RKO (cell line): Measurements from ENCODE around the gene PLEKHA7.
"Not testable (repeated sequence)": the region's sequence is repeated elsewhere in the genome, so short reads cannot be mapped to it uniquely, and the experiment has no call there.

ENCODE experiments used
- DNase-seq: peaks from one replicate; pipeline ENCODE4 v3.0.0-alpha.2; 2016; ENCODE audit warnings: low spot score

Gene PLEKHA7

DNA sequence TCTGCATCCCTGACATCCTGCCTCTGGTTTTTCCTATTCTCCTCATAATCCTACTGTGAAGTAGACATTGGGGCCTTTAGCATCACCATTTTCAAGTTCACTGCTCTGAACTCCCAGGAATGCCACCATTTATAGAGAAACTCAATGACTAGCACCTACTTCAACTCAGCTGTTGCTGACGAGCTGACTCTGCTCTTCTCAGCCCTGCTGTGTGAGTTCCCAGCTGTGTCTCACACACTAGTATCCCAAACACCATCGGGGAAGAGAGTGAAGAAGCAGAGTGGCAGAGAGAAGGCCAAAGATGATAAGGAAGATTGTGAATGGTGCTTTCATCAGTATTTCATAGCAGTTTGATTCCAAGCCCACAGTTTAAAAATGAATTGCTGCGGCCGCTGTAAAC is 71.9 kb downstream of the PLEKHA7 start:
- no peak for DNase-seq

DNA sequence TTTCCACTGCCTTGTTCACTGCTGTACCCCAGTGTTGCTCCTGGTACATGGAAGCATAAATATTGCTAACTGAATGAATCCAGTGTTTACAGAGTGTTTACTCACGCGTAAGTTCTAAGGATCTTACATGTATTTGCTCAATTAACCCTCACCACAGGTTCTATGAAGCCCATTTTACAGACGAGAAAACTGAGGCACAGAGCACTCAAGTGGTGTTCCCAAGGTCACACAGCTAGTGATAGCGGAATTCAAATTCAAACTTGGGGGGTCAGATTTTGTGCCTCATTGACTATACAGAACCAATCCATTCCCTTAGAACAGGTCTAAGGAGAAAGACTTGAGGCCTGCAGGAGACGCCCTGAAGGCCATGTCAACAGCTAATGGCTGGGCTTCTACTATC is 72.3 kb downstream of the PLEKHA7 start:
- no peak for DNase-seq

DNA sequence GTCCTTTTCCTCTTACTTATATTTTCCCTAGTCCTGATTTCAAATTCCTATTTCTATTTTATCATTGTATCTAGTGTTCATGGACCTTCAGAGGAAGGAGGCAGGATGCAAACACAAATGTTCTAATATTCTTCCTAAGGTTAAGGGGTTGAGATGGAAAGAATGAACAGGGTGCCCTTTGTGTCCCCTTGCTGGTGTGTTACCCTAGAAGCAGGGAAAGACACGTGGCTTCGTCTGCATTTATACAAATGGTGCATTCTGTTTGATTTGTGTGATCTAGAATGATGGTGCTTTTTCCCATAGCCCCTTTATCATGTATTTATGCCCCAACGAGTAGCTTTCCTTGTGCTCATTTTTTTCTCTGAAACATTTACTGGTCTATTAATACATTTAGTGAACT is 76.2 kb downstream of the PLEKHA7 start:
- no peak for DNase-seq

DNA sequence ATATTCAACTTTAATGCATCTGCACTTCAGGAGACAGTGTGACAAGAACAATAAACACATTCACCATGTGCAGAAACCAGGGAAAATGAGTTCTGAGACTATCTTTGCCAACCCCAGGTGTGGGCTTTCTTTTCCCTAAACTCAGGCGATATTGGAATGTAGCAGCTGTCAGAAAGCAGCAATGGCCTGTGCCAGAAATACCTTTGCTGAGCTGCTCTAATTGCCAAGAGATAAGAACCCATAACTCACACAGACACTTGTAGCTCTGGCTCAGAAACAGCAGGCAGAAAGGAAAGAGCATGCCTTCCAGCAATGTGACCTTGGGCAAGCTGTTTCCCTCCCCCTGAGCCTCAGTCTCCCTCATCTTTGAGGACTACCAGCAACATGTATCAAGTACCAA is 77.6 kb downstream of the PLEKHA7 start:
- no peak for DNase-seq

DNA sequence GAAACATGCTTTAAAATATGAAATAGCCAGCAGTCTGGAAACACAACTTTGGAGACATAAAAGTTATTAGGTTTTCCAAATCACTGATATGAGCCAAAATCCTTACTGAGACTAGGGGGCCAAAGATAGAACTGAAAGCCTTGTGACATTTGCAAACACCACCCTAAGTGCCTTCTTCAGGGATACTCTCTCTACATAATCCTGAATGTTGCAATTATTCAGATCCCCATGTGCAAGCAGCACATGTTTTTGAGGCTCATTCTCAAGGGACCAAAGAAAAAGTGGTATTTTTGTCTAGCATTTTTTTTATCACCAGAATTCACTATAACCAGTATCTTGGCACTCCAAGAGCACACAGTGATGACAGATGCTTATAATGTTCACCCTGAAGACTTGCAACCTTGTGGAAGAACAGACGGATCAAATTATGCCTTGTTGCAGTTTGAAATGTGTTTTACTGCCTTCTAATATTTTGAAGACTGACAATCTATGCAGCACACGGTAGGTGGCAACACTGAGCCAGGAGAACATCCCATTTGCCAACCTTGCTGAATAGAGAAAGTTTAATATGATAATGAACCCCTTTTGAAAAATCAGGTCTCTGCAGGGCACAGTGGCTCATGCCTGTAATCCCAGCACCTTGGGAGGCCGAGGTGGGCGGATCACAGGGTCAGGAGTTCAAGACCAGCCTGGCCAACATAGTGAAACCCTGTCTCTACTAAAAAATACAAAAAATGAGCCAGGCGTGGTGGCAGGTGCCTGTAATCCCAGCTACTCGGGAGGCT is 78.5 kb downstream of the PLEKHA7 start:
- peak; percentile 50 for DNase-seq

DNA sequence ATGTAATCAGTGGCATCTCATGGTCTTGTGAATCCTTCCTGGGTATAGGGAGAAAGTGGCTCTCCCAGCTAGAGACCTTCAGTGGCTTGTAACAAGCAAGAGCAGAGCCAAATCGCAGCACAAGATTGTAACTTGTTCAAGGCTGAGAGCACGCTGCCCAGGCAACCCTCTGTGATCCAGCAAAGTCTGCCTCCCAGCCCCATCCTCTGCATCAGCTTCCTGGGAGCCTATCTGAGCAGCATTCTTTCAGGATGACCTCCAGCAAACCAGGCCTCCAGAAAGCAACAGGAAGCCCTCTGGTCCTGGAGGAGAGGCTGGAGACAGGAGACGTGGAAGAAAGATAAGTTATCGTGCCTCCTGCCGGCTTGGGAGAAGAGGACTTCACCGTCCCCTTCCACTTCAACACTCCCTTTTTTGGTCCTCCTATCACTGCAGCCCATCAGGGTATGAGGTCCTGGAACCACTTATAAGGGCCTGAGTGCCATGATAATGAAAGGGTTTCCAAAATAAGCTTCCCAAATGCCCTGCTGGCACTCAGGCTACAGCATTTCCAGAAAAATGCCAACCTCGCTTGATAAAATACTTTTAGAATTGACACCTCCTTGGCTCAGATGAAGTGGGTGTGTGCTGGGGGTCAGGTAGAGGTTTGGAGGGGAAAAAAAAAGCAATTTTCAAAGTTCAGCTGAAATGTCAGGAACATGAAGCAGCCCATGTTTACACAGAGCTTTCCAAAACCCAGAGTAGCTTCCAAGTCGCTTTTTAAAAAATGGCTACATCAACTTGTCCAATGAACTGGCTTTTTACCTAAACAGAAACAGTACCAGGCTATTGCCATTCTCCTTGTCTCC is 80.2 kb downstream of the PLEKHA7 start:
- no peak for DNase-seq

DNA sequence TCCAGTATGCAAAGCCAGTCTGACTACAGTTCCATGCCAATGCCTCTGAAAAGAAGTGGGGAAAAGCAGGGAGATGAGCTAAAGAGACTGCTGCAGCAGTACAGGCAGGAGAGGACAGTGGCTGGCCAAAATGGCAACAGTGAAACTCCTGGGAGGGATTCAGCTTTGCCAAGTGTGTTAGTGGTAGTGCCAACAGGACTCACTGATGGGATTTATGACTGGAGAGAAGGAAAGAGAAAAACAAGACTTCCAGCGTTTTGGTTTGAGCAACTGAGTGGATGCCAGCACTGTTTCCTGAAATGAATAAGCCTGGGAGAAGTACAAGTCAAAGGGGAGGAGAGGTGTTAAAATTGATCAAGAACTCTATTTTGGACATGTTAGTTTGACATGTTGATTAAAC is 80.9 kb downstream of the PLEKHA7 start:
- no peak for DNase-seq

DNA sequence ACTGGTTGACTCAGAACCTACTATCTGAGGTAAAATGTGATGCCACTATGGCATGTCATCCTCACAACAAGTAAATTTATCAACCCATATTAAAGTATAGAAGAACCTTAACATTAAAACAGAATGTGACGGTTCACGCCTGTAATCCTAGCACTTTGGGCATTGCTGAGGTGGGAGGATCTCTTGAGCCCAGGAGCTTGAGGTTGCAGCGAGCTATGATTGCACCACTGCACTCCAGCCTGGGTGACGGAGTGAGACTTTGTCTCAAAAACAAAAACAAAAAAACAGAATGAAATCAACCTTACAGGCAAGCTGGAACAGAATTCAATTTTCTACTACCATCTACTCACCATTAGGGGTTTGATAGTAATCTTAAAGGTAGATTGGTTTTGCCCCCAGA is 86.2 kb downstream of the PLEKHA7 start:
- no peak for DNase-seq

DNA sequence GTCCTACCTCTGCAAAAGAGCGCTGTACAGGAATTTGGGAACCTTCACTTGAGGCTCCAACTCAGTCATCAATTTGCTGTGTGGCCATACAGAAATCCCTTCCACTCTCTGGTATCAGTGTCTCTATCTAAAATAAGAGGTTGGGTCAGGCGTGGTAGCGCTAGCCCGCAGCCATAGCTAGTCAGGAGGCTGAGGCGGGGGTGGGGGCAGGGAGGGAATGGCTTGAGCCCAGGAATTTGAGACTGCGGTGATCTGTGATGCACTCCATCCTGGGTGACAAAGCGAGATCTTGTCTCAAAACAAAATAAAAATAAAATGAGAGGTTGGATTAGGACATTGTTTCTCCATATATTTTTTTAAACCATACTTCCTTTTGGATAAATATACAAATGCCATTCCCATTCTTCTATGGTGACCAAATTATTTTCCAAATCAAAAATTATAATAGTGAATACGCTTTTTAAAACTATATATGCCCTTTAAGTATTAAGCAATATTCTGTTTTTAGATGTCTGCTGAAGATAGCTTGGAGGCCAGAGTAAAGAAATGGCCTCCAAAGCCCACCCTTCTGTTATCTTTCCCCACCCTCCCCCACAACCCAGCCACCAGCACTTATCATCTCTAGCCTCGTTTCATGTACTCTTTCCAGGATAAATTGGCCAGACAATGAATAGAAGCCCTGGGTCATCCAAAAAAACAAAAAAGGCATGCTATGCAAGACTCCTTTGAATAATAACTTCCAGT is 87.2 kb downstream of the PLEKHA7 start:
- no peak for DNase-seq

DNA sequence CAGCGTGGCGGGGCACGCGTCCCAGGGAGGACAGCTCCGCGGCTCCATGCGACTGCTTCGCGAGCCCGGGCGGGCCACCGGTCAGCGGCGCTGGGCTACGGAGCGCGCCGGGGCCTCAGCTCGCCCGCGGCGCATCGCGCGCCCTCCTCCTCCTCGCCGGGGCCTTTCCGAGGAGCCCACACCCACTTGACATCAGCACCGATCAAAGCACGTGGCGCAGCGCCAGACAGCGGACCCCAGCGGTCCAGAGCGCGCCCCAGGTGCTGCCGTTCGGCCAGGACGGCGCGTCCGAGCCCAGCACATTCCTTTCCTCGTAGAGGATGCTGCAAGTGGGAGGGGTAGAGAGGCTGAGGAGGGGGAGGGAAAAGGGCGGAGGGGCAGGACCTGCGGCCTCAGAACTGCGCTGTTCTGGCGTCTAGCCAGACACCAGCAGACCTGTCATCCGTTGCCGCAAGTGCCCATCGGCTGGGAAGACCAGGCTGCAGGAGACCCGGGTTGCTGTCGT is 88.6 kb downstream of the PLEKHA7 start:
- no peak for DNase-seq

DNA sequence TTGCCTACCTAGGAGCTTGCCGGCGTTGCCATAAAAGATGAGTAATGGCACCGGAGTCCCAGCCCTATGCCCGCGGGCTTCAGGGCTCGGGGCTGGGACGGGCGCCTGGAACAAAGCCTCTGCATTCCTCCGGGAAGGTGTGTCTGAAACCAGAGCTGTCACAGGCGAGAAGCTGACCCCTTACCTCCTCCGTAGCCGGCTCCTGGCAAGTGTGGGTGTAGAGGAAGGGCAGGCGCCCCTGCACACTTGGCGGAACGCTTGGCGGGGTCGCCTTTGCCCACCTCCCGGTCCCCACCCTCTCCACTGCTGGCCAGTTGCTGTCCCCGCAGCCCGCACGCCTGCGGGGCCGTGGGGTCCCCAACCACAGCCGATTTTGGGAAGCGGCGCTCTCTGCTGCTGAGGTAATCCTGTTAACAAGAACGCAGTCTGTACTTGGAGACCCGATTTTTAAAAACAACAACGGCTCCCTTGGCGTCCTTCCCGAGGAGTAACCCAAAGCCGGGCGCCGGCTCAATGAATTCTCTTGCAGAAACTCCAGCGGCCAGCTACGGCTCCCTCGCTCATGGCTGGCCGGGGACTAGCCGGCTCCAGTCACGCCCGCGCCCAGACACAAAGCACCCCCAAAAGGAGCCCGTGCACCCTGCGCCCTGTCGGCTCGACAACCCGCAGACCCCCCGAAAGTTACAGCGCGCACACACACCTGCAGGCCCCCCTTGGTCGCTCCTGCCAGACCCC is 89.2 kb downstream of the PLEKHA7 start:
- DNase-seq = no peak

DNA sequence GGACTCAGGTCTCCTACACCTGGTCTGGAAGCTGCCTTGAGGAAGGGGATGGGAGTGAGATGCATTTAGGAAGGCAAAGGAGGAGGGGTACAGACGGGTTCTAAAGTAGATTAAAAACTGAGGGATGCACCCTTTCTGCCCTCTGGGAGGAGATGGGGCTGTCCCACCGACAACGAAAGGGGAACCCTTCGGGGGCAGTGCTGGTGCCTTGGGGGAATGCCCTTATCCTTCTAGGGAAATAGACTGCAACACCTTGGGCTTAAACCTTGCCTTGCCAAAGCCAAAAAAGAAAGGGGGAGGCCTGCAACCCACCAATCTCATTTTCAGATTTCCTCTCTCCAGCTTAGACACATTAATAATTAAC is 89.8 kb downstream of the PLEKHA7 start:
- DNase-seq = no peak

DNA sequence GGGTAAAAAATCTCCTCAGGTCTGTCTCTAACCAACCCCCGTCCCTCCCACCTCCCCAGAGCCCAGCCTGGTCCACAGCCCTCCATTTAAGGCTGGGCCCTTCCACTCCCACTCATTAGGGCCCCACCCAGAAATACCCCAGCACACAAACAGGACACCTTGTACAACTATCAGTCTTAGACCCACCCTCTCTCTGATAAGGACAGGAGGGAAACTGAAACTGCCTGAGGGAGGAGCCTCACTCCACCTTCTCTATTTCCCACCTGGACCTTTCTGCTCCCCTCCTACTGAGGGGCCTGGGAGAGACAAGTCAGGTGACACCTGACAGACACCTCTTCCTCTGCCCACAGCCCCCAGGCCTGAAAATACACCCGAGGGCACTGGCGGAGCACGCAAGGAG is 90.2 kb downstream of the PLEKHA7 start:
- DNase-seq = no peak

DNA sequence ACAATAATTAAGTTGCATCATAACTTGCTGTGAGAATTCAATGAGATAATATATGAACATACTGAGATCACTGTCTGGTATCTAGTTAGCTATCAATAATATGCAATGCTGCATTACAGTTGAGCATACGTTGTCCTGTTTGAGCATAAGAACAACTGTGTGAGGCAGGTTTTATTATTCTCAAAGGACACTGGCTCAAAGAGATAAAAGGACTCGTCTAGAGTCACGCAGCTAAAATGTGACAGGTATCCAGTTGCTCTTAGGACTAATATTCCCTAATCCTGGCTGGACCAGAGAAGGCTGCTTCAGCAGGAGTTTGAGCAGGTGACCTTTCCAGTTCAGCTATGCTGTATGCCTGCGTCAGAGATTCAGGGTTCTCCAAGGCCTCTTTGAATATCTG is 92.5 kb downstream of the PLEKHA7 start:
- no peak for DNase-seq

DNA sequence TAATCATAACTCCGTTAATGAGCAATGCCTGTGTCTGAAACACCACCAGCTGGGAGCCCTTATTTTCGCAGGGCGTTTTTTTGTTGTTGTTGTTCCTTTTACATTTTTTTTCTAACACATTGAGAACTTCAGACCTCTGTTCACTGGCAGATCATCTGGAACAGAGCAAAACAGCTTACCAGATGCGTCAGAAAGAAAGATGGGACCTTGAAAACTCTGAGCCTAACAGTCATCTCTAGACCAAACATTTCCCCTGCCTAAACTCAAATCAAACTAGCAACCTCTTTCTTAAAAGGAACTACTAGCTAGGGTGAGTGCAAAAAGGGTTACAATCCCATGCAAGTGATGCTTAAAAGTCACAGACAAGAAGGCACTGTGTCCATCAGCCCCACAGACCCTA is 93.2 kb downstream of the PLEKHA7 start:
- DNase-seq = no peak

DNA sequence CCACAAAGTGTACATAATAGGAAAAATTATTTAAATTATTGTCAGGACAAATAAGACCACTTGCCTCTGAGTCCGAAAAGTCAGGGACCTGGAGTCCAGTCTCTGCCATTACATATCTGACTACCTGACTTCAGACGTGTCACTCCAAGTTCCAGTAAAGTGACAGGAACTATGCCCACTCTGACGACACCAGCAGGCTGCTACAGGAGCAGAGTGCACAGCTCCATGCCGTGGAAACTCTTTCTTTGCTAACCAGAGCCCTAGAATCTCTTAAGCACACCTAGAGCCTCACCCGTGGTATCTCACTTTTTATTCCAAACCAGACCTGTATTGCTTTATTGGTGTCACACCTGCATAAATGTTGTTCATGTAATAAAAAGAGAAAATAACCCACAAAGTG is 93.7 kb downstream of the PLEKHA7 start:
- DNase-seq = no peak

DNA sequence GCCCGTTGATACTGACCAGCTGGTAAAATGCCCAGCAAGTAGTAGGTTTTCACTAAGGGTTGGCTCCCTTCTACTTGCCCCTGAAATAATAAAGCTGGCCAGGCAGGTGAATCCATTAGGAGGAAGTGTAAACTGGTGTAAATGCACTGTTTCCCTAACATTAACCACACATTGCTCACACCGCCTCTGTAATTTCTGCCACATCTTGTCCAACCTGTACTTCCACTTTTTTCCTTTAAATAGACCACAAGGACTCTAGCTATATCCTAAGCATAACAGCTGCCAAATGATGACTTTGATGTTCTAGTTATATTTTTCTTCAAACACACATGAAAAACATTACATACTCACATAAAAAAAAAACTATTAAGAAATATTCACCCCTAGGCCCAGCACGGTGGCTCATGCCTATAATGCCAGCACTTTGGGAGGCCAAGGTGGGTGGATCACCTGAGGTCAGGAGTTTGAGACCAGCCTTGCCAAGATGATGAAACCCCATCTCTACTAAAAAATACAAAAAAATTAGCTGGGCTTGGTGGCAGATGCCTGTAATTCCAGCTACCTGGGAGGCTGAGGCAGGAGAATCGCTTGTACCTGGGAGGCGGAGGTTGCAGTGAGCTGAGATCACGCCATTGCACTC is 95.6 kb downstream of the PLEKHA7 start:
- DNase-seq = not testable (repeated sequence)

DNA sequence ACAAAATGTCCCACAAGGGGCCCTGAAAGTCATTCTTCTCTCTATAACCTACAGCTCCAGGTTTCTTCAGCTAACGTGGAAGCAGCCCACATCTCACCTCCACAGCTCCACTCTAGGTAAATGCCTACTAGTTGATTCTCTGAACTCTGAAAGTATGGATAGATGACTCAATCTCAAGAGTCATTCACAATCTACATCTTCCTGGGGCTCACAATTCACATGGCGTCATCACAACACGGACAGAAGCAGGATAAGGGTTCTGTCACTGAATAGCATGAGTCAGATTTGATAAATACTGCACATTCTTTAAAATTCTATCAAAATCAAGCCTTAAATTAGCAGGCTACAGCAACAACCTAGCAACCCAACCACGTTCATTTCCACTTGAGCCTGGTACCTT is 96.3 kb downstream of the PLEKHA7 start:
- DNase-seq = no peak

DNA sequence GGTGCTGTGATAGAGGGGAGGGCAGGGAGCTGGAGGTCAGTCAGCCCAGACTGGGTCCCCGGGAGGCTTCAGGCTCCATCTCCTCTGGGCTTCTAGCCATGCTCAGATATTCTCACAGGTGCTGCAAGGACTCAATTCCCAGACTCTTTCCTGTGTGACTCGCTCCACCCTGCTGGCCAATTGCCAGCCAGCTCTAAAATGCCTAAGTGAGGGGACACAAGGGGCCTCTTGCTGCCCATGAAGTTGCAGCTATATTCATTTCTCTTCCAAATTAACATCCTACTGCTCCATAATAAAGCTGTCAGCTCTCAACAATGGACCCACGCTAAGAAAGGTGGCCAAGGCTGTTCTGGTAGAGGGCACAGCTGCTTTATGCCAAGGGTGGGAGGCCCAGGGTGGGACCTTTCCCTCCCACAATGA is 101.5 kb downstream of the PLEKHA7 start:
- DNase-seq = no peak

DNA sequence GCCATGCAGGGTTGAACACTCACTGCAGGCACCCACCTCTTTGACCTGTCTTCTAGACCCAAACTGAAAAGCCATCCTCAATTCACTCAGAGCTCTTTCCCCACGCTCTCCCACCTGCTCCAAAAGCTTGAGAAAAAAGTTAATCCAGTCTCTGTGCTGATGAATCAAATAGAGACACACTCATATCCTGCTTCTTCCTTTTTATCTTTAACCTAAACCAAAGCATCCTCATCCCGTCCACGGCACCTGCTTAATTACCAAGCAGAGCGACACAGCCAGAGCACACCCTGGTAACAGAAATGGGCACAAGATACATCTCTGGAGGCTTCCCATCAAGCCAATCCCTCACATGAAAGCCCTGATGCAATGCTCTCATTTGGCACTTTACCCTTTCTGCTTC is 102.6 kb downstream of the PLEKHA7 start:
- no peak for DNase-seq

DNA sequence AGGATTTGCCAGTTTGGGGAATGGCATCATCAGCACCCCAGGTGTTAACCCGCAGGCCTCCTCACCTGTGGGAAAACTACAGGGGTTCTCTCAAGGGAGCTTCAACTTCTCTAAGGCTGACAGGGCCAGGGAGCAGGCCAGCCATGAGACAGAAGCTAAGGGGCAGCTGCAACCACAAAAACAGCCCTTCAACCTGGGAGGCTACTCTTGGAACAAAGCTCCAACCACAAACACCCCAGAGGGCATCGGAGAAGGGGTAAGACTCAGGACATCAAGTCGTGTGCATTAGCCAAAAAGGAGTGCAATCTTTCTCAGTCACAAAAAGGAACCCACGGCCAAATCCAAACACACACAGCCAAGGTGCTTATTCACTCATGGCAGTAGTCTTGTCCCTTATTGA is 103.0 kb downstream of the PLEKHA7 start:
- DNase-seq = no peak
